SK-N-SH (cell line): ENCODE results near the gene RFNG. TPM values are rescaled to one million over a fixed set of nuclear protein-coding genes. Genes with fewer than 3 reads are reported as not detected.

ENCODE experiments used
- CTCF ChIA-PET: fragments of 300-600, 350-600 bp; formaldehyde crosslinking; extraction: SDS; loops from one replicate; lab custom pipeline; 2021; lab: Yijun Ruan, JAX
- POLR2A ChIA-PET: fragments of 350-600 bp; sonication (Branson Sonifier 250); formaldehyde crosslinking; extraction: SDS; loops from one replicate; lab custom pipeline; 2020; ENCODE audit warnings: antibody characterized with exemption, inconsistent platforms; lab: Yijun Ruan, JAX
- DNase-seq: peaks from one replicate; pipeline ENCODE4 v3.0.0; 2012
- H2AFZ ChIP-seq: fragments of 200-600 bp; sonication (generic); 2 replicates; pipeline ENCODE4 v1.8.1; 2016; ENCODE audit warnings: antibody characterized with exemption, mild to moderate bottlenecking, low read depth
- H3F3A ChIP-seq: fragments of 200-600 bp; sonication (generic); replicated peaks from 2 replicates; pipeline ENCODE3; 2016; ENCODE audit warnings: antibody characterized with exemption, mild to moderate bottlenecking; ENCODE audit not compliant: insufficient read depth
- H3K27ac ChIP-seq, 2 experiments: fragments of 200-500 bp in 1 of 2; fragments of 200-600 bp in 1 of 2; sonication (Bioruptor generic) in 1 of 2; sonication (generic), shearing (Covaris generic) in 1 of 2; 2 replicates each; pipeline versions ENCODE4 v1.5.1 to v1.6.1; 2014 to 2016; ENCODE audit warnings: low read depth in 2 of 2, inconsistent platforms in 1 of 2, low read length in 1 of 2, mild to moderate bottlenecking in 1 of 2, mixed read lengths in 1 of 2
- H3K27me3 ChIP-seq: fragments of 200-600 bp; sonication (generic), shearing (Covaris generic); 2 replicates; pipeline ENCODE4 v1.6.1; 2016; ENCODE audit warnings: mixed run types; ENCODE audit not compliant: insufficient read depth
- H3K36me3 ChIP-seq, 2 experiments: fragments of 200-500 bp in 1 of 2; fragments of 200-600 bp in 1 of 2; sonication (Bioruptor generic) in 1 of 2; sonication (generic) in 1 of 2; replicated peaks in 1 of 2; 2 replicates each; pipeline versions ENCODE3 to v1.5.1; 2014 to 2016; ENCODE audit warnings: low read length in 1 of 2, mild to moderate bottlenecking in 1 of 2; ENCODE audit not compliant: insufficient read depth in 2 of 2, control insufficient read depth in 1 of 2
- H3K4me1 ChIP-seq, 2 experiments: fragments of 200-500 bp in 1 of 2; fragments of 200-600 bp in 1 of 2; sonication (Bioruptor generic) in 1 of 2; sonication (generic), shearing (Covaris generic) in 1 of 2; 2 replicates each; pipeline versions ENCODE4 v1.5.1 to v1.6.1; 2014 to 2016; ENCODE audit warnings: low read depth in 1 of 2, low read length in 1 of 2, mixed run types in 1 of 2; ENCODE audit not compliant: insufficient read depth in 2 of 2, control insufficient read depth in 1 of 2
- H3K4me2 ChIP-seq: fragments of 200-600 bp; sonication (generic), shearing (Covaris generic); 2 replicates; pipeline ENCODE4 v1.6.1; 2017; ENCODE audit warnings: mixed run types
- H3K4me3 ChIP-seq, 2 experiments: fragments of 200-500 bp in 1 of 2; fragments of 200-600 bp in 1 of 2; sonication (Bioruptor generic) in 1 of 2; sonication (generic), shearing (Covaris generic) in 1 of 2; 2 replicates each; pipeline versions ENCODE4 v1.5.1 to v1.8.1; 2014 to 2016; ENCODE audit warnings: low read depth in 2 of 2, inconsistent platforms in 1 of 2, low read length in 1 of 2, mild to moderate bottlenecking in 1 of 2, mixed read lengths in 1 of 2, moderate library complexity in 1 of 2
- H3K79me2 ChIP-seq: fragments of 200-600 bp; sonication (generic); 2 replicates; pipeline ENCODE4 v1.8.1; 2017; ENCODE audit warnings: mild to moderate bottlenecking; ENCODE audit not compliant: insufficient read depth
- H3K9ac ChIP-seq: fragments of 200-600 bp; sonication (generic); 2 replicates; pipeline ENCODE4 v1.6.1; 2017; ENCODE audit warnings: mixed run types
- H3K9me2 ChIP-seq: fragments of 200-600 bp; sonication (generic); 2 replicates; pipeline ENCODE4 v1.6.1; 2017; ENCODE audit warnings: mixed run types
- H3K9me3 ChIP-seq: fragments of 200-600 bp; sonication (generic); 2 replicates; pipeline ENCODE4 v1.6.1; 2017; ENCODE audit warnings: mixed run types, mild to moderate bottlenecking, moderate library complexity
- H4K20me1 ChIP-seq: fragments of 200-600 bp; sonication (generic); 2 replicates; pipeline ENCODE4 v1.6.1; 2017; ENCODE audit warnings: mild to moderate bottlenecking, mixed run types; ENCODE audit not compliant: insufficient read depth
- CTCF ChIP-seq: fragments of 200-600 bp; sonication (generic); IDR thresholded peaks from 2 replicates; pipeline ENCODE4 v1.6.1; 2017; ENCODE audit warnings: antibody characterized with exemption, mild to moderate bottlenecking, moderate library complexity
- EP300 ChIP-seq, 2 experiments: IDR thresholded peaks; 2 replicates each; pipeline versions ENCODE4 v1.4.0 to v1.6.1; 2012; ENCODE audit warnings: borderline replicate concordance in 1 of 2, low read depth in 1 of 2, low read length in 1 of 2
- EZH2phosphoT487 ChIP-seq: fragments of 200-600 bp; sonication (generic); IDR thresholded peaks from 2 replicates; pipeline ENCODE4 v1.6.1; 2017; ENCODE audit warnings: low read depth, mixed run types, mild to moderate bottlenecking, antibody characterized with exemption, moderate library complexity, borderline replicate concordance
- FOSL2 ChIP-seq: IDR thresholded peaks from 2 replicates; pipeline ENCODE4 v1.4.0; 2012; ENCODE audit warnings: low read depth, mild to moderate bottlenecking, moderate library complexity, borderline replicate concordance
- GATA2 ChIP-seq: sonication (generic); formaldehyde crosslinking; IDR thresholded peaks from 2 replicates; pipeline ENCODE4 v1.5.0; 2020; ENCODE audit warnings: mild to moderate bottlenecking, missing genetic modification reagents
- IRF3 ChIP-seq: fragments of 150-350 bp; IDR thresholded peaks from 2 replicates; pipeline ENCODE4 v1.6.1; 2016; ENCODE audit warnings: mild to moderate bottlenecking, low read depth, low read length
- MEF2A ChIP-seq: IDR thresholded peaks from 2 replicates; pipeline ENCODE4 v1.4.0; 2012; ENCODE audit warnings: low read depth, borderline replicate concordance
- MXI1 ChIP-seq: IDR thresholded peaks from 2 replicates; pipeline ENCODE4 v1.6.1; 2012; ENCODE audit warnings: mild to moderate bottlenecking, low read depth, low read length, improper control_type of control experiment
- NFIC ChIP-seq: IDR thresholded peaks from 2 replicates; pipeline ENCODE4 v1.4.0; 2012; ENCODE audit warnings: borderline replicate concordance
- NRF1 ChIP-seq: IDR thresholded peaks from 2 replicates; pipeline ENCODE4 v1.6.1; 2012; ENCODE audit warnings: low read depth, mild to moderate bottlenecking, low read length
- PBX3 ChIP-seq: IDR thresholded peaks from 2 replicates; pipeline ENCODE4; 2012
- RCOR1 ChIP-seq: fragments of 150-350 bp; IDR thresholded peaks from 2 replicates; pipeline ENCODE4 v1.6.1; 2017; ENCODE audit warnings: antibody characterized with exemption, low read length
- RFX5 ChIP-seq: IDR thresholded peaks from 2 replicates; pipeline ENCODE4 v1.6.1; 2012; ENCODE audit warnings: mild to moderate bottlenecking, improper control_type of control experiment, low read length
- SIN3A ChIP-seq: IDR thresholded peaks from 2 replicates; pipeline ENCODE4 v1.6.1; 2012; ENCODE audit warnings: low read depth, mild to moderate bottlenecking, low read length, moderate library complexity, borderline replicate concordance
- SMC3 ChIP-seq: IDR thresholded peaks from 2 replicates; pipeline ENCODE4 v1.6.1; 2012; ENCODE audit warnings: low read depth, low read length, improper control_type of control experiment
- TAF1 ChIP-seq: IDR thresholded peaks from 2 replicates; pipeline ENCODE4 v1.6.1; 2012; ENCODE audit warnings: low read depth, mild to moderate bottlenecking, low read length, moderate library complexity, borderline replicate concordance
- TCF12 ChIP-seq: IDR thresholded peaks from 2 replicates; pipeline ENCODE4 v1.4.0; 2012
- WGBS: methylation state at CpG from one replicate; pipeline ENCODE4 v1.1.6; 2017; ENCODE audit warnings: low lambda C conversion rate; 5-methylcytosine and 5-hydroxymethylcytosine counted together
- polyA plus RNA-seq, 3 experiments: library from polyadenylated mRNA; depleted of rRNA; stranded (reverse); fragments of >200 nt; gene quantifications; 2 replicates each; pipeline ENCODE4 v1.2.3, GENCODE V29; 2012

Gene RFNG
- polyA plus RNA-seq, 1 of the 3 experiments (the other 2 are of a cell fraction), result 68.6 TPM

GRCh38 chr17:82045936-82046484, 5.6 kb downstream of the RFNG start:
- peaks cover 5% of the 10 kb centered on the region for H3F3A ChIP-seq
- no peak overlapping the region for H3K4me2 ChIP-seq
- TF ChIP-seq PBX3 (no peak), FOSL2 (no peak), RFX5 (no peak), TAF1 (no peak)
- POLR2A ChIA-PET, result no interaction called here
- no peaks in the 10 kb centered on the region for H3K27me3 ChIP-seq
- peaks cover 0 to 11% of the 10 kb centered on the region in 2 experiments; a peak in 1 of 4 replicates for H3K4me1 ChIP-seq
- no peak overlapping the region for H3K27ac ChIP-seq
- WGBS, result 86% methylated on average over 11 of the region's 14 CpGs
- H3K9me3 ChIP-seq, result no peaks in the 10 kb centered on the region
- no peak overlapping the region for H2AFZ ChIP-seq
- H3K9ac ChIP-seq, result no peak overlapping the region
- no peak overlapping the region for H3K4me3 ChIP-seq
- H3K9me2 ChIP-seq, result no peaks in the 10 kb centered on the region
- peaks cover 9% of the 10 kb centered on the region; the same call in 1 of the 2 replicates for H3K79me2 ChIP-seq
- H3K36me3 ChIP-seq, result peaks cover 15 to 35% of the 10 kb centered on the region in 2 experiments
- no peak for DNase-seq
- CTCF ChIA-PET, result interaction anchor here (1.0 to 1.2 kb wide), 2 partner anchors 10 to 15 kb away, joined by 3 read pairs; no protein-coding TSS in a partner anchor
- H4K20me1 ChIP-seq, result no peaks in the 10 kb centered on the region

GRCh38 chr17:82043507-82043906, 8.1 kb downstream of the RFNG start:
- CTCF ChIA-PET, result interaction anchor here (0.8 to 2.1 kb wide), 4 partner anchors 11 to 84 kb away, joined by 3 to 11 read pairs (median 6); no protein-coding TSS in a partner anchor
- H3K79me2 ChIP-seq, result no peaks in the 10 kb centered on the region
- H3K9ac ChIP-seq, result no peak overlapping the region
- no peak for TF ChIP-seq GATA2 (CRISPR knock-in tag)
- TF ChIP-seq NFIC, result no peak
- TF ChIP-seq EP300 (IDR thresholded peaks at IDR 0.05; ENCODE audit: borderline replicate concordance in 1 of 2, low read depth in 1 of 2, low read length in 1 of 2), result no peak
- TF ChIP-seq NRF1, result no peak
- no peak for TF ChIP-seq EZH2phosphoT487
- TF ChIP-seq PBX3, result no peak
- TF ChIP-seq TCF12, result no peak
- no peak for TF ChIP-seq SMC3
- no peak for TF ChIP-seq MEF2A
- TF ChIP-seq MXI1, result no peak
- TF ChIP-seq IRF3, result no peak
- no peak for TF ChIP-seq SIN3A
- TF ChIP-seq CTCF, result no peak
- no peak for TF ChIP-seq TAF1
- no peak for TF ChIP-seq RCOR1
- H2AFZ ChIP-seq, result no peak overlapping the region
- no peak overlapping the region for H3K27ac ChIP-seq
- no peak for DNase-seq
- WGBS, result 92% methylated on average over 13 of the region's 16 CpGs
- POLR2A ChIA-PET, result no interaction called here
- H3K27me3 ChIP-seq, result no peaks in the 10 kb centered on the region
- no peaks in the 10 kb centered on the region for H3K9me3 ChIP-seq
- H3K36me3 ChIP-seq, result peaks cover 5 to 19% of the 10 kb centered on the region in 2 experiments
- H3K9me2 ChIP-seq, result no peaks in the 10 kb centered on the region
- H3K4me2 ChIP-seq, result no peak overlapping the region
- no peaks in the 10 kb centered on the region for H4K20me1 ChIP-seq
- H3F3A ChIP-seq, result peaks cover 5% of the 10 kb centered on the region
- H3K4me3 ChIP-seq, result no peak overlapping the region
- peaks cover 0 to 5% of the 10 kb centered on the region in 2 experiments; a peak in 1 of 4 replicates for H3K4me1 ChIP-seq
